PC-3 (cell line): ENCODE measurements around the gene CACNA1I. TPM values are rescaled to one million over a fixed set of nuclear protein-coding genes. Genes with fewer than 3 reads are reported as not detected.
"Not testable (repeated sequence)": the region's sequence is repeated elsewhere in the genome, so short reads cannot be mapped to it uniquely, and the experiment has no call there.

Experiments
- ATAC-seq: fragments of 200-7000 bp; cut with Tn5 transposase; 2 replicates; pipeline ENCODE4 v1.9.1; 2020; ENCODE audit warnings: mild to moderate bottlenecking, moderate library complexity
- BruUV-seq: library from RNA; stranded (reverse); fragments of 400-500 nt; replicated peaks from 2 replicates; lab custom pipeline; 2021; lab: Mats Ljungman, UMichigan
- CTCF ChIA-PET: fragments of 300-600 bp; sonication (Branson Sonifier 250); formaldehyde crosslinking; loops from one replicate; lab custom pipeline; 2022; ENCODE audit warnings: antibody characterized with exemption; lab: Charles Lee
- POLR2A ChIA-PET: fragments of 300-600 bp; sonication (Branson Sonifier 250); formaldehyde crosslinking; loops from one replicate; lab custom pipeline; 2022; ENCODE audit warnings: antibody characterized with exemption; ENCODE audit not compliant: unreplicated experiment; lab: Charles Lee
- DNase-seq: peaks from one replicate; pipeline ENCODE4 v3.0.0-alpha.2; 2015
- H2AFZ ChIP-seq: fragments of 300-600 bp; sonication (generic); 2 replicates; pipeline ENCODE4 v1.6.0; 2016; ENCODE audit warnings: antibody characterized with exemption, low read length
- H3F3A ChIP-seq: fragments of 300-600 bp; sonication (generic); one replicate; pipeline ENCODE4 v1.6.0; 2017; ENCODE audit warnings: antibody characterized with exemption, low read length, control low read depth, mild to moderate bottlenecking; ENCODE audit not compliant: unreplicated experiment
- H3K27ac ChIP-seq: fragments of 300-600 bp; sonication (generic); 2 replicates; pipeline ENCODE4 v1.5.1; 2016; ENCODE audit warnings: mild to moderate bottlenecking, low read length
- H3K27me3 ChIP-seq: fragments of 300-600 bp; sonication (generic); 2 replicates; pipeline ENCODE4 v1.6.1; 2016; ENCODE audit warnings: low read length, mixed read lengths
- H3K36me3 ChIP-seq: fragments of 300-600 bp; sonication (generic); 2 replicates; pipeline ENCODE4 v1.6.1; 2016; ENCODE audit warnings: low read depth, mixed run types, low read length, mixed read lengths
- H3K4me1 ChIP-seq: fragments of 300-600 bp; sonication (generic); 2 replicates; pipeline ENCODE4 v1.5.1; 2016; ENCODE audit warnings: low read length; ENCODE audit not compliant: insufficient read depth
- H3K4me2 ChIP-seq: fragments of 300-600 bp; sonication (generic); 2 replicates; pipeline ENCODE4 v1.6.0; 2016; ENCODE audit warnings: low read length
- H3K4me3 ChIP-seq: fragments of 300-600 bp; sonication (generic); 2 replicates; pipeline ENCODE4 v1.5.1; 2016; ENCODE audit warnings: mild to moderate bottlenecking, low read length, mixed read lengths
- H3K79me2 ChIP-seq: fragments of 300-600 bp; sonication (generic); 2 replicates; pipeline ENCODE4 v1.6.1; 2017; ENCODE audit warnings: low read length, mixed read lengths
- H3K9ac ChIP-seq: fragments of 300-600 bp; sonication (generic); 2 replicates; pipeline ENCODE4 v1.6.0; 2016; ENCODE audit warnings: mild to moderate bottlenecking, low read length
- H3K9me2 ChIP-seq: fragments of 300-600 bp; sonication (generic); replicated peaks from 2 replicates; pipeline ENCODE4 v1.6.1; 2016; ENCODE audit warnings: mixed run types, low read length, mixed read lengths
- H3K9me3 ChIP-seq: fragments of 300-600 bp; sonication (generic); 2 replicates; pipeline ENCODE4 v1.6.1; 2016; ENCODE audit warnings: low read length, mixed read lengths
- H4K20me1 ChIP-seq: fragments of 300-600 bp; sonication (generic); 2 replicates; pipeline ENCODE4 v1.6.1; 2016; ENCODE audit warnings: low read length, mixed read lengths
- CTCF ChIP-seq: fragments of 300-600 bp; sonication (generic); conservative IDR thresholded peaks from 2 replicates; pipeline ENCODE4 v1.5.1; 2017; ENCODE audit warnings: antibody characterized with exemption, low read depth, mild to moderate bottlenecking, low read length
- EZH2 ChIP-seq: fragments of 300-600 bp; sonication (generic); IDR thresholded peaks from one replicate; pipeline ENCODE4 v1.6.1; 2017; ENCODE audit warnings: antibody characterized with exemption, mild to moderate bottlenecking, low read length; ENCODE audit not compliant: unreplicated experiment
- EZH2phosphoT487 ChIP-seq: fragments of 300-600 bp; sonication (generic); IDR thresholded peaks from 2 replicates; pipeline ENCODE4 v1.6.1; 2018; ENCODE audit warnings: mild to moderate bottlenecking, antibody characterized with exemption, low read length, borderline replicate concordance
- intact Hi-C: fragments of 100-400 bp; cut with micrococcal nuclease; formaldehyde crosslinking; loops from 2 replicates; pipeline ENCODE4 v1.9.0; 2023
- total RNA-seq: library from RNA; depleted of rRNA; stranded (reverse); fragments of >200 nt; gene quantifications from 2 replicates; pipeline ENCODE4 v1.2.3, GENCODE V29; 2014

The CACNA1I gene
- total RNA-seq, 1 experiment from 2014 or later: not detected

DNA sequence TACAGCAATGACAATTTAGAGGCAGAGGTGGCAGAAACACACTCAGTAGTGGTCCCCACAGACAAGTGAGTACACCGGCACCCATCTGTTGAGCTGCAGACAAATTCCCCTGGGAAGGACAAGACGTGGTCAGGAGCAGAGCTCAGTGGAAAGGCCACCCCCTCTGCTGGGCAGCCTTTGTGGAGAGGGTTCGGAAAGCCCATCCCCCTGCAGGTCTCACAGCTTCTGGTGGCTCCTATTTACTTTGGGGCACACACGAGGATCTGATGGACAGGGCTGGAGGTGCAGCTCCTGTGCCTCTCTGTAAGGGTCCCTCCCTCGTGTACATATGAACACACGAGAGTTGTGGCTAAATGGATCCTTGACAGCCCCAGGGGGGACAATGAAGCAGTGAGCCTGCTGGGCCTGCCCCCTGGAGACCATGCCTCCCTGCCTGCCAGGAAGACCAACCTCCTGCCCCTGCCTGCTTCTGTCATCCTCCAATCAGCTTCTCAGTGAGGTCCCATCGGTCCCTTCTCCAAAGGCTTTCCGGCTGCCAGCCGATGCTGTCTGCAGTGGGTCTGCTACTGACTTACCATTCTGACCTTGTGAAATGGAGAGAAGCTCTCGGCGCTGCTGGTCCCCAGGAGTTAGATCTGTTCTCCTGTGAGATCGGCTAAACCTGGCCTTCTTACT lies 161.5 kb downstream of the CACNA1I start:
- Histone ChIP-seq H3K4me1 (no peaks in the 10 kb centered on the region), H3K36me3 (no peaks in the 10 kb centered on the region), H2AFZ (no peak overlapping the region), H3K9me3 (no peaks in the 10 kb centered on the region), H3K9ac (no peak overlapping the region), H3K9me2 (no peaks in the 10 kb centered on the region), H3K27me3 (peaks cover 40% of the 10 kb centered on the region), H3F3A (no peaks in the 10 kb centered on the region), H3K4me2 (no peak overlapping the region), H4K20me1 (no peaks in the 10 kb centered on the region), H3K4me3 (no peak overlapping the region), H3K79me2 (no peaks in the 10 kb centered on the region), H3K27ac (no peak overlapping the region)
- no peak for DNase-seq
- ChIA-PET CTCF (no interaction called here), POLR2A (no interaction called here)
- TF ChIP-seq CTCF (no peak), EZH2 (no peak), EZH2phosphoT487 (no peak)
- intact Hi-C loops: no loop called here
- ATAC-seq: no peak
- no TSS peak for BruUV-seq

GRCh38 chr22:39732625-39733024 lies 162.1 kb downstream of the CACNA1I start:
- no TSS peak for BruUV-seq
- CTCF ChIA-PET: no interaction called here
- Histone ChIP-seq H3K4me3 (no peak overlapping the region), H3K27me3 (peaks cover 44% of the 10 kb centered on the region), H3K9me3 (no peaks in the 10 kb centered on the region), H3K9ac (no peak overlapping the region), H4K20me1 (no peaks in the 10 kb centered on the region), H3K36me3 (no peaks in the 10 kb centered on the region), H3K9me2 (no peaks in the 10 kb centered on the region), H3F3A (no peaks in the 10 kb centered on the region), H3K4me2 (no peak overlapping the region), H3K27ac (no peak overlapping the region), H3K4me1 (no peaks in the 10 kb centered on the region), H2AFZ (no peak overlapping the region), H3K79me2 (no peaks in the 10 kb centered on the region)
- TF ChIP-seq EZH2 (no peak), EZH2phosphoT487 (no peak)
- DNase-seq: no peak
- POLR2A ChIA-PET: no interaction called here
- intact Hi-C loops: no loop called here
- no peak for ATAC-seq

DNA sequence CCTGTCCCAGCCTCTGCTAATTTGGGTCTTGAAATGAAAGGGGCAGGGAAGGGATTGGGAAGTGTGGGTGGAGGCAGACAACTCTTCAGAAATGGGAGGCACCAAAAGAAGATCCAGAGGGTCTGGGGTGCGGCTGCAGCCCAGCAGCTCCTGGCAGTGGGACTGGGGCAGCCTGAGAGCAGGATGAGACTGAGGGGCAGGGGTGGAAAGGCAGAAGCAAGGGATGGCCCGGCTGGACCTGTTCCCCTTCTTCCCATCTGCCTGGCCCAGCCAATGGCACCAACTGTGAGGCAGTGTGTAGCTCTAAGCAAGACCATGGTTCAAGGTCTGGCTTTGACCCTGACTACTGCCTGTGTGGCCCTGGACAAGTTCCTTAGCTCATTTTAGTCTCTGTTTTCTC lies 162.6 kb downstream of the CACNA1I start:
- no peak overlapping the region for H3K4me2 ChIP-seq
- no peak for TF ChIP-seq EZH2
- no peak for TF ChIP-seq CTCF
- TF ChIP-seq EZH2phosphoT487: no peak
- no TSS peak for BruUV-seq
- no peaks in the 10 kb centered on the region for H3K36me3 ChIP-seq
- intact Hi-C loops: no loop called here
- ATAC-seq (no peak), DNase-seq (no peak)
- ChIA-PET CTCF (no interaction called here), POLR2A (no interaction called here)
- H3K9ac ChIP-seq: no peak overlapping the region
- no peak overlapping the region for H3K27ac ChIP-seq
- no peaks in the 10 kb centered on the region for H3K9me3 ChIP-seq
- H3K27me3 ChIP-seq: peaks cover 49% of the 10 kb centered on the region
- H3F3A ChIP-seq: no peaks in the 10 kb centered on the region
- no peak overlapping the region for H2AFZ ChIP-seq
- no peaks in the 10 kb centered on the region for H3K4me1 ChIP-seq
- H4K20me1 ChIP-seq: no peaks in the 10 kb centered on the region
- H3K4me3 ChIP-seq: no peak overlapping the region
- H3K9me2 ChIP-seq: no peaks in the 10 kb centered on the region
- no peaks in the 10 kb centered on the region for H3K79me2 ChIP-seq

DNA sequence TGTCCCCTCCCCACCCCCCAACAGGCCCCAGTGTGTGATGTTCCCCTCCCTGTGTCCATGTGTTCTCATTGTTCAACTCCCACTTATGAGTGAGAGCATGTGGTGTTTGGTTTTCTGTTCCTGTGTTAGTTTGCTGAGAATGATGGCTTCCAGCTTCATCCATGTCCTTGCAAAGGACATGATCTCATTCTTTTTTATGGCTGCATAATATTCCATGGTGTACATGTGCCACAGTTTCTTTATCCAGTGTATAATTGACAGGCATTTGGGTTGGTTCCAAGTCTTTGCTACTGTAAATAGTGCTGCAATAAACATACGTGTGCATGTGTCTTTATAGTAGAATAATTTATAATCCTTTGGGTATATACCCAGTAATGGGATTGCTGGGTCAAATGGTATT lies 163.5 kb downstream of the CACNA1I start:
- intact Hi-C loops, H4K20me1 ChIP-seq, H3F3A ChIP-seq, H3K4me3 ChIP-seq, H3K36me3 ChIP-seq, H3K9me3 ChIP-seq, H3K9ac ChIP-seq, H3K9me2 ChIP-seq, H3K27ac ChIP-seq, DNase-seq, ATAC-seq, CTCF ChIA-PET, H3K79me2 ChIP-seq, H2AFZ ChIP-seq, H3K4me1 ChIP-seq, POLR2A ChIA-PET, BruUV-seq, H3K4me2 ChIP-seq: not testable (repeated sequence)
- H3K27me3 ChIP-seq: peaks cover 54% of the 10 kb centered on the region
